SKM-1 treated with dmso at 0.1 percent for 144 hours (cell line): ENCODE results near the gene HLA-C.
"Not testable (repeated sequence)": the region's sequence is repeated elsewhere in the genome, so short reads cannot be mapped to it uniquely, and the experiment has no call there.

Source experiments
- DNase-seq: peaks from one replicate; lab custom pipeline; 2025; ENCODE audit not compliant: unreplicated experiment; lab: John Stamatoyannopoulos, UW

HLA-C gene

GRCh38 chr6:31271641-31272357, at the start of gene HLA-C:
Gene HLA-C (minus strand): TSS chr6:31272092. CDS start chr6:31272071, 21 bp downstream.
- DNase-seq: peak; percentile 94

- DNase-seq: no peak
These were observed 49.3 kb upstream of the HLA-C start for GRCh38 chr6:31321005-31321707.

- DNase-seq: no peak
These were observed 45.1 kb upstream of the HLA-C start for GRCh38 chr6:31317036-31317435.

GRCh38 chr6:31309641-31310040, 37.7 kb upstream of the HLA-C start:
- no peak for DNase-seq

- DNase-seq: no peak
These were observed 36.9 kb upstream of the HLA-C start for GRCh38 chr6:31308845-31309175.

- no peak for DNase-seq
These were observed 36.4 kb upstream of the HLA-C start for GRCh38 chr6:31308050-31308844.

GRCh38 chr6:31307669-31308049, 35.8 kb upstream of the HLA-C start:
- no peak for DNase-seq

- peak; percentile 62 for DNase-seq
These were observed 33.9 kb upstream of the HLA-C start for GRCh38 chr6:31305703-31306219.

- DNase-seq: peak; percentile 13
These were observed 32.8 kb upstream of the HLA-C start for GRCh38 chr6:31304683-31305082.

GRCh38 chr6:31300797-31301196, 28.9 kb upstream of the HLA-C start:
- no peak for DNase-seq

- DNase-seq: no peak
These were observed 28.1 kb upstream of the HLA-C start for GRCh38 chr6:31299947-31300346.

GRCh38 chr6:31299511-31299910, 27.6 kb upstream of the HLA-C start:
- no peak for DNase-seq

- DNase-seq: no peak
These were observed 22.2 kb upstream of the HLA-C start for GRCh38 chr6:31294056-31294455.

GRCh38 chr6:31293343-31293742, 21.5 kb upstream of the HLA-C start:
- DNase-seq: no peak

GRCh38 chr6:31289788-31290187, 17.9 kb upstream of the HLA-C start:
- no peak for DNase-seq

GRCh38 chr6:31287619-31288018, 15.7 kb upstream of the HLA-C start:
- DNase-seq: peak; percentile 56

GRCh38 chr6:31285982-31286381, 14.1 kb upstream of the HLA-C start:
- no peak for DNase-seq

GRCh38 chr6:31285486-31285885, 13.6 kb upstream of the HLA-C start:
- no peak for DNase-seq

- not testable (repeated sequence) for DNase-seq
These were observed 7.8 kb upstream of the HLA-C start for GRCh38 chr6:31279647-31280046.

- peak; percentile 34 for DNase-seq
These were observed 1.1 kb upstream of the HLA-C start for GRCh38 chr6:31272836-31273626.

GRCh38 chr6:31272436-31272835, 544 bp upstream of the HLA-C start:
- DNase-seq: no peak
